Caco-2 (cell line): Measurements from ENCODE around the gene KLF5. TPM values are rescaled to one million over a fixed set of nuclear protein-coding genes. Genes with fewer than 3 reads are reported as not detected.

Source experiments
- BruUV-seq: library from RNA; stranded (reverse); fragments of 400-500 nt; replicated peaks from 2 replicates; lab custom pipeline; 2021; lab: Mats Ljungman, UMichigan
- CTCF ChIA-PET: fragments of 300-600 bp; sonication (Branson Sonifier 250); formaldehyde crosslinking; loops from one replicate; lab custom pipeline; 2022; ENCODE audit warnings: antibody characterized with exemption; lab: Charles Lee
- POLR2A ChIA-PET: fragments of 300-600 bp; sonication (Branson Sonifier 250); formaldehyde crosslinking; loops from one replicate; lab custom pipeline; 2022; ENCODE audit warnings: antibody characterized with exemption; lab: Charles Lee
- DNase-seq, 2 experiments: peaks; one replicate each; pipeline versions ENCODE4 v3.0.0 to v3.0.0-alpha.2; 2020 to 2022
- H3K27me3 ChIP-seq: replicated peaks from 2 replicates; pipeline ENCODE4 v1.6.0; 2011; ENCODE audit warnings: low read length; ENCODE audit not compliant: control insufficient read depth, insufficient read depth
- H3K36me3 ChIP-seq: 2 replicates; pipeline ENCODE4 v1.5.1; 2011; ENCODE audit warnings: low read length; ENCODE audit not compliant: control insufficient read depth, insufficient read depth
- H3K4me1 ChIP-seq: fragments of 250-450 bp; sonication (Bioruptor Pico); 2 replicates; pipeline ENCODE4 v1.5.1; 2020; ENCODE audit warnings: mild to moderate bottlenecking
- H3K4me3 ChIP-seq: 2 replicates; pipeline ENCODE4 v1.5.1; 2011; ENCODE audit warnings: low read depth, mild to moderate bottlenecking, control low read depth, low read length
- H3K9me3 ChIP-seq: fragments of 250-450 bp; sonication (Bioruptor Pico); 2 replicates; pipeline ENCODE4 v1.5.1; 2020; ENCODE audit warnings: mild to moderate bottlenecking, moderate library complexity
- H3K27ac Mint-ChIP-seq: one replicate; pipeline ENCODE4 v1.8.0; 2022; ENCODE audit warnings: mixed read lengths; ENCODE audit not compliant: unreplicated experiment
- H3K27me3 Mint-ChIP-seq: one replicate; pipeline ENCODE4 v1.8.0; 2022; ENCODE audit warnings: mixed read lengths; ENCODE audit not compliant: insufficient read depth, unreplicated experiment
- H3K36me3 Mint-ChIP-seq: one replicate; pipeline ENCODE4 v1.8.0; 2022; ENCODE audit warnings: mild to moderate bottlenecking, mixed read lengths; ENCODE audit not compliant: insufficient read depth, unreplicated experiment
- H3K4me1 Mint-ChIP-seq: one replicate; pipeline ENCODE4 v1.8.0; 2022; ENCODE audit warnings: low read depth, mixed read lengths; ENCODE audit not compliant: unreplicated experiment
- H3K4me3 Mint-ChIP-seq: one replicate; pipeline ENCODE4 v1.8.0; 2022; ENCODE audit warnings: mild to moderate bottlenecking, moderate library complexity, mixed read lengths; ENCODE audit not compliant: unreplicated experiment
- H3K9me3 Mint-ChIP-seq: one replicate; pipeline ENCODE4 v1.8.0; 2022; ENCODE audit warnings: mixed read lengths; ENCODE audit not compliant: unreplicated experiment
- CTCF ChIP-seq, 2 experiments: fragments of 200-600 bp in 1 of 2; IDR thresholded peaks; 1 replicate in 1 of 2; 2 replicates in 1 of 2; pipeline versions ENCODE4 v1.5.1 to v1.8.0; 2011 to 2022; ENCODE audit warnings: antibody characterized with exemption in 1 of 2, control low read depth in 1 of 2, inconsistent platforms in 1 of 2, low read depth in 1 of 2, low read length in 1 of 2, mild to moderate bottlenecking in 1 of 2, moderate library complexity in 1 of 2; ENCODE audit not compliant: insufficient read depth in 1 of 2, severe bottlenecking in 1 of 2, unreplicated experiment in 1 of 2
- intact Hi-C: fragments of 100-400 bp; cut with micrococcal nuclease; formaldehyde crosslinking; loops from one replicate; pipeline ENCODE4 v1.10.0; 2022; ENCODE audit not compliant: unreplicated experiment
- total RNA-seq: library from RNA; stranded (reverse); gene quantifications from 2 replicates; pipeline ENCODE4 v1.2.3, GENCODE V29; 2022

The KLF5 gene
- total RNA-seq, 1 experiment from 2014 or later = 80.1 TPM

- TSS peak; percentile 59 for BruUV-seq
- POLR2A ChIA-PET = interaction anchor here (0.7 to 1.2 kb wide), 2 partner anchors 20 to 214 kb away, joined by 6 read pairs; no protein-coding TSS in a partner anchor
Observed at GRCh38 chr13:73060251-73061160, 1.7 kb downstream of the KLF5 start.

DNA sequence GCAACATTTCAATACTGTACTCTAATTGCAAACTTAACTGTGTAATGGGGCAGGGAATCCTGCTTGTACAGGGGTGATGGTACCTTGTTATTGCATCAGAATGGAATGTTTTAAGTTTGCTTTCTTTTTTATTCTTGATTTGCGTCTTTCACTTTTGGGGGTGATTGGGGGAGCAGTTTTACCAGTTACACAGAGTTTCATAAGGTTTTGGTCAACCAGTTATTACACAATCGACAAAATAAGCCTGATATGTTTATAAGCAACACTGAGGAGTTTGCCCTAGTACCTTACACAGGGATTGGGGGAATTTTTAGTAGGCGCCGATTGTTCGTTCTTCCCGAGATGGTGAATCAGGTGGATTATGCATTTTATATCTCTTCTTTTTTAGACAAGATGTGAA lies 2.7 kb downstream of the KLF5 start:
- H3K4me1 Mint-ChIP-seq = peaks cover 33% of the 10 kb centered on the region
- ChIA-PET POLR2A (interaction anchor here (1.2 kb wide), 1 partner anchor 21 kb away, joined by 6 read pairs; no protein-coding TSS in a partner anchor), CTCF (no interaction called here)
- no peaks in the 10 kb centered on the region for H3K27me3 Mint-ChIP-seq
- peak overlapping the region; percentile 99 for H3K4me3 ChIP-seq
- H3K4me1 ChIP-seq = peaks cover 66% of the 10 kb centered on the region
- no peaks in the 10 kb centered on the region for H3K27me3 ChIP-seq
- BruUV-seq = no TSS peak
- intact Hi-C loops = loop anchor here (2.0 kb wide), 1 partner anchor 647 kb away; no protein-coding TSS in a partner anchor
- 0 out of 2 replicates have a peak, but pooled peaks cover 8% of the 10 kb centered on the region for H3K36me3 ChIP-seq
- H3K36me3 Mint-ChIP-seq = peaks cover 77% of the 10 kb centered on the region
- H3K9me3 ChIP-seq = no peaks in the 10 kb centered on the region
- H3K4me3 Mint-ChIP-seq = peak overlapping the region; percentile 76
- TF ChIP-seq CTCF (IDR thresholded peaks at IDR 0.05; ENCODE audit: insufficient read depth in 1 of 2, low read depth in 1 of 2, low read length in 1 of 2, severe bottlenecking in 1 of 2, unreplicated experiment in 1 of 2) = no peak
- H3K27ac Mint-ChIP-seq = peak overlapping the region; percentile 27
- no peak for DNase-seq
- no peaks in the 10 kb centered on the region for H3K9me3 Mint-ChIP-seq

More at GRCh38 chr13:73060251-73061160, 1.7 kb downstream of the KLF5 start:
- Histone ChIP-seq H3K4me1 (peaks cover 66% of the 10 kb centered on the region), H3K36me3 (0 out of 2 replicates have a peak, but pooled peaks cover 8% of the 10 kb centered on the region), H3K9me3 (no peaks in the 10 kb centered on the region), H3K4me3 (peak overlapping the region; percentile 99), H3K27me3 (no peaks in the 10 kb centered on the region)
- intact Hi-C loops = loop anchor here (2.0 kb wide), 1 partner anchor 648 kb away; no protein-coding TSS in a partner anchor
- CTCF ChIA-PET = interaction anchor here (0.5 to 1.3 kb wide), 5 partner anchors 9 to 220 kb away, joined by 3 to 9 read pairs (median 3); no protein-coding TSS in a partner anchor
- Mint-ChIP-seq H3K36me3 (peaks cover 71% of the 10 kb centered on the region), H3K4me1 (peaks cover 42% of the 10 kb centered on the region), H3K27me3 (no peaks in the 10 kb centered on the region), H3K27ac (peak overlapping the region; percentile 80), H3K9me3 (no peaks in the 10 kb centered on the region), H3K4me3 (peak overlapping the region; percentile 76)
- DNase-seq = no peak
- no peak for TF ChIP-seq CTCF (IDR thresholded peaks at IDR 0.05; ENCODE audit: insufficient read depth in 1 of 2, low read depth in 1 of 2, low read length in 1 of 2, severe bottlenecking in 1 of 2, unreplicated experiment in 1 of 2)

- Histone ChIP-seq H3K4me1 (peaks cover 68% of the 10 kb centered on the region), H3K27me3 (no peaks in the 10 kb centered on the region), H3K36me3 (0 out of 2 replicates have a peak, but pooled peaks cover 8% of the 10 kb centered on the region), H3K4me3 (peak overlapping the region; percentile 99), H3K9me3 (no peaks in the 10 kb centered on the region)
- POLR2A ChIA-PET = no interaction called here
- Mint-ChIP-seq H3K9me3 (no peaks in the 10 kb centered on the region), H3K4me3 (peak overlapping the region; percentile 76), H3K27me3 (no peaks in the 10 kb centered on the region), H3K27ac (peak overlapping the region; percentile 27), H3K4me1 (peaks cover 33% of the 10 kb centered on the region), H3K36me3 (peaks cover 78% of the 10 kb centered on the region)
- peak in 1 of 2 experiments; percentile 38 for DNase-seq
- no TSS peak for BruUV-seq
- TF ChIP-seq CTCF (IDR thresholded peaks at IDR 0.05; ENCODE audit: insufficient read depth in 1 of 2, low read depth in 1 of 2, low read length in 1 of 2, severe bottlenecking in 1 of 2, unreplicated experiment in 1 of 2) = no peak
- intact Hi-C loops = loop anchor here (2.0 kb wide), 1 partner anchor 647 kb away; no protein-coding TSS in a partner anchor
- CTCF ChIA-PET = no interaction called here
Observed at GRCh38 chr13:73061876-73062275, 3.1 kb downstream of the KLF5 start.
